Vagina (tissue), 2 donors: ENCODE results near the gene C17orf113. TPM values are rescaled to one million over a fixed set of nuclear protein-coding genes. Genes with fewer than 3 reads are reported as not detected.
"Not testable (repeated sequence)": the region's sequence is repeated elsewhere in the genome, so short reads cannot be mapped to it uniquely, and the experiment has no call there.

ENCODE experiments used
- DNase-seq, 2 donors: peaks; one replicate each; pipeline ENCODE4 v3.0.0-alpha.2; 2017; ENCODE audit errors: extremely low spot score in 2 of 2
- H3K27ac ChIP-seq: fragments of 200-600 bp; sonication (generic); one replicate; pipeline ENCODE4 v1.5.1; 2019
- H3K27me3 ChIP-seq: fragments of 200-600 bp; sonication (generic); one replicate; pipeline ENCODE4 v1.5.1; 2019
- H3K36me3 ChIP-seq, 2 donors: fragments of 200-600 bp; sonication (generic); one replicate each; pipeline ENCODE4 v1.5.1; 2017 to 2019
- H3K4me1 ChIP-seq: fragments of 200-600 bp; sonication (generic); one replicate; pipeline ENCODE4 v1.5.1; 2019
- H3K4me3 ChIP-seq, 2 donors: fragments of 200-600 bp; sonication (generic); 1 replicate in 1 of 2; 2 replicates in 1 of 2; pipeline ENCODE4 v1.5.1; 2016 to 2019
- H3K9me3 ChIP-seq: fragments of 200-600 bp; sonication (generic); one replicate; pipeline ENCODE4 v1.5.1; 2019
- POLR2A ChIP-seq, 2 donors: fragments of 450-650 bp; IDR thresholded peaks; one replicate each; pipeline ENCODE4 v1.6.1; 2017; ENCODE audit warnings: antibody characterized with exemption in 2 of 2, mild to moderate bottlenecking in 2 of 2, moderate library complexity in 2 of 2
- POLR2AphosphoS5 ChIP-seq, 2 donors: sonication (generic); formaldehyde crosslinking; IDR thresholded peaks; one replicate each; pipeline ENCODE4 v1.9.0; 2017; ENCODE audit warnings: antibody characterized with exemption in 2 of 2, mild to moderate bottlenecking in 2 of 2, low read depth in 1 of 2; ENCODE audit not compliant: insufficient read depth in 1 of 2
- intact Hi-C: fragments of 100-400 bp; cut with DNase I; formaldehyde crosslinking; loops from one replicate; pipeline ENCODE4 v1.15.1; 2023
- total RNA-seq: library from RNA; depleted of rRNA; stranded (reverse); fragments of >200 nt; gene quantifications from one replicate; pipeline ENCODE4 v1.2.3, GENCODE V29; 2016
- TF ChIP-seq, protein P1 (sequence below), 3 experiments: fragments of 450-650 bp in 2 of 3; fragments of 200-600 bp in 1 of 3; sonication (generic) in 1 of 3; IDR thresholded peaks; one replicate each; pipeline ENCODE4 v1.5.1; 2017 to 2019; ENCODE audit warnings: antibody characterized with exemption in 3 of 3, mild to moderate bottlenecking in 2 of 3, moderate library complexity in 2 of 3

C17orf113 gene
- total RNA-seq, 1 donor from 2014 or later: 0.49 TPM

- Histone ChIP-seq H3K9me3 (no peaks in the 10 kb centered on the region), H3K4me1 (peaks cover 26% of the 10 kb centered on the region), H3K36me3 (peaks cover 0 to 17% of the 10 kb centered on the region in 2 donors), H3K27me3 (no peaks in the 10 kb centered on the region), H3K4me3 (no peak overlapping the region), H3K27ac (peak overlapping the region; percentile 17)
- intact Hi-C loops: loop anchor here (2.0 kb wide), 1 partner anchor 92 kb away; no protein-coding TSS in a partner anchor
- DNase-seq: no peak
- TF ChIP-seq POLR2AphosphoS5 (IDR thresholded peaks at IDR 0.05; ENCODE audit: insufficient read depth in 1 of 2, low read depth in 1 of 2) (no peak), POLR2A (IDR thresholded peaks at IDR 0.05) (no peak)
- TF ChIP-seq, protein P1, sequence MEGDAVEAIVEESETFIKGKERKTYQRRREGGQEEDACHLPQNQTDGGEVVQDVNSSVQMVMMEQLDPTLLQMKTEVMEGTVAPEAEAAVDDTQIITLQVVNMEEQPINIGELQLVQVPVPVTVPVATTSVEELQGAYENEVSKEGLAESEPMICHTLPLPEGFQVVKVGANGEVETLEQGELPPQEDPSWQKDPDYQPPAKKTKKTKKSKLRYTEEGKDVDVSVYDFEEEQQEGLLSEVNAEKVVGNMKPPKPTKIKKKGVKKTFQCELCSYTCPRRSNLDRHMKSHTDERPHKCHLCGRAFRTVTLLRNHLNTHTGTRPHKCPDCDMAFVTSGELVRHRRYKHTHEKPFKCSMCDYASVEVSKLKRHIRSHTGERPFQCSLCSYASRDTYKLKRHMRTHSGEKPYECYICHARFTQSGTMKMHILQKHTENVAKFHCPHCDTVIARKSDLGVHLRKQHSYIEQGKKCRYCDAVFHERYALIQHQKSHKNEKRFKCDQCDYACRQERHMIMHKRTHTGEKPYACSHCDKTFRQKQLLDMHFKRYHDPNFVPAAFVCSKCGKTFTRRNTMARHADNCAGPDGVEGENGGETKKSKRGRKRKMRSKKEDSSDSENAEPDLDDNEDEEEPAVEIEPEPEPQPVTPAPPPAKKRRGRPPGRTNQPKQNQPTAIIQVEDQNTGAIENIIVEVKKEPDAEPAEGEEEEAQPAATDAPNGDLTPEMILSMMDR (IDR thresholded peaks at IDR 0.05): no peak
Observed at GRCh38 chr17:42025191-42025579, 25.2 kb downstream of the C17orf113 start.

DNA sequence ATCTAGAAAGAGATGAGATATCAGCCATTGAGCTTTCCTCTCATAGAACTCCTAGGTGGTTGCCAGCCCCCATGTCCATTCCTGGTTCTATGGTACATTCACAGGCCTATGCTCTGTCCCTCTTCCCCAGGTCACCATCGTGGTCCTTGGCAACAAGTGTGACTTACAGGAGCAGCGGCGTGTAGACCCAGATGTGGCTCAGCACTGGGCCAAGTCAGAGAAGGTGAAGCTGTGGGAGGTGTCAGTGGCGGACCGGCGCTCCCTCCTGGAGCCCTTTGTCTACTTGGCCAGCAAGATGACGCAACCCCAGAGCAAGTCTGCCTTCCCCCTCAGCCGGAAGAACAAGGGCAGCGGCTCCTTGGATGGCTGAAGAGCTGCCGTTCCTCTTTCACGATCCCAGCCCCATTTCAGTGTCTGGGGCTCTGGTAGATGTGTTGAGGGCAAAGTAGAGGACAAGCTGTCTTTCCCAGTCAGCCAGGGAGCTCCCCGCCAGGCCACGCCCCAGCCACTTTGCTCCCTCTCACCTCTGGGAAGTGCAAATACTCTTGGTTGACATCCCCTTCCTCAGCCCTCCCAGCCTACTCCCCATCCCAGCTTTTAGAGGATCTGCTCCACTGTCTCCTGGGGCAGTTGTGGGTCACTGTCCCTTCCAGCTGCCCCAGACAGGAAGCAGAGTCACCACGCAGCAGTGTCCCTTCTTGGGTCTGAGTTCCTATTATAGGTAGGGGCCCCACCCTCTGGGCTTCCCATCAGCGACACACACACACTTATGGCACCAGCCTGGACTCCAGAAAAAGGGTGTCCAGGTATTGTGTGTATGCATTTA is 26.7 kb downstream of the C17orf113 start:
- Histone ChIP-seq H3K4me3 (no peak overlapping the region), H3K27me3 (no peaks in the 10 kb centered on the region), H3K9me3 (no peaks in the 10 kb centered on the region), H3K36me3 (peaks cover 0 to 17% of the 10 kb centered on the region in 2 donors), H3K4me1 (peaks cover 26% of the 10 kb centered on the region), H3K27ac (peak overlapping the region; percentile 17)
- intact Hi-C loops: loop anchor here (2.0 kb wide), 1 partner anchor 93 kb away; no protein-coding TSS in a partner anchor
- no peak for DNase-seq
- no peak for TF ChIP-seq POLR2A (IDR thresholded peaks at IDR 0.05)
- TF ChIP-seq, protein P1 (IDR thresholded peaks at IDR 0.05): no peak
- TF ChIP-seq POLR2AphosphoS5 (IDR thresholded peaks at IDR 0.05; ENCODE audit: insufficient read depth in 1 of 2, low read depth in 1 of 2): no peak

- H3K27me3 ChIP-seq, DNase-seq, H3K27ac ChIP-seq, H3K9me3 ChIP-seq, intact Hi-C loops: not testable (repeated sequence)
- Histone ChIP-seq H3K36me3 (peaks cover 0 to 17% of the 10 kb centered on the region in 2 donors), H3K4me3 (peak overlapping the region; percentile 74 to 89), H3K4me1 (peaks cover 40% of the 10 kb centered on the region)
Observed at GRCh38 chr17:42020845-42021244, 29.6 kb downstream of the C17orf113 start.

DNA sequence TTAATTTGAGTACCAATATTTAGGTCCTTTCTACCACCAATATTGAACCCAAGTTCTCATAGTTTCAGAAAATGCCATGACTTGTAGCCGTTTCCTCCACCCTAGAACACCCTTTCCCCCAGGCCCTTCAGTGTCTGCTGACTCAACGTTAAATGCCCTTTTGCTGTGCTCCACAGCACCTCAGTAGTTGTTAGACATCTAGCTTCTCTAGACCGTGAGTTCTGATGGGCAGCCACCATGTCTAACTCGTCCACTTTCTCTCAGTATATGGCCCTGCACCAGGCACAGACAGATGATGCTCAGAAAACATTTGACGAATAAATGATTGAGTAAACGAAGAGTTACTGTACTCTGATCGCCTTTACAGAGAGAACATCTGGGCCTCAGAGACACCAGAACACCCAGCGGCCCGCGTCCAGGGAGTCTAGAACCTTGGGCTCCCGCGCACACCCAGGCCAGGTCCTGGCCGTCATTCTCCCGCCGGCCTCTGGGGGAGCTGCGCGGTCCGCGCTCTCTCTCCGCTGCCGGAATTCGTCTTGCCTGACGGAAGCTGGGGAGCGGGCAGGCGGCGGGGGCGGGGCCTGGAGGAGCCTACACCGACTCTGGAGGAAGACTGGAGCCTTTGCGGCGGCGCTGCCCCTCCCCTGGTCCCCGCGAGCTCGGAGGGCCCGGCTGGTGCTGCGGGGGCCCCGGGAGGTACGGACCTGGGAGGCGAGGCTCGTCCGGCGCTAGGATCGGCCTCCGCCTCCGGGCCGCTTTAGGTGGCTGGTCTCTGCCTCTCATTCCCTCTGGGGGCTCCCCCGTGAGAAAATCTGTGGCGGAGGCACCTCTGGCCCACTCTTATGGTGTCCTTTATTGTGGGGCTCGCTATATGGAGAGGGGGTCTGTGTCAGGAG is 30.6 kb downstream of the C17orf113 start, which contains the start of gene NKIRAS2:
Gene NKIRAS2 (plus strand): TSS at position 582 of the 896 bp plus-strand sequence. CDS start 1,488 bp downstream, outside the sequence.
- Histone ChIP-seq H3K9me3 (no peaks in the 10 kb centered on the region), H3K4me3 (peak within 1 kb of the TSS; percentile 74 to 89), H3K4me1 (peaks cover 43% of the 10 kb centered on the region), H3K27ac (peak within 1 kb of the TSS; percentile 91), H3K36me3 (peaks cover 0 to 17% of the 10 kb centered on the region in 2 donors), H3K27me3 (no peaks in the 10 kb centered on the region)
- TF ChIP-seq POLR2AphosphoS5 (IDR thresholded peaks at IDR 0.05; ENCODE audit: insufficient read depth in 1 of 2, low read depth in 1 of 2) (peak; percentile 79 to 96), POLR2A (IDR thresholded peaks at IDR 0.05) (peak in 1 of 2 donors; percentile 30)
- TF ChIP-seq, protein P1 (IDR thresholded peaks at IDR 0.05): peak; percentile 79 to 95 (median 83)
- intact Hi-C loops: loop anchor here (5.0 kb wide), 1 partner anchor 52 kb away; the partner anchor contains the start of gene CNP
- peak in 1 of 2 donors; percentile 91 for DNase-seq

- no peak overlapping the region for H3K4me3 ChIP-seq
- no peaks in the 10 kb centered on the region for H3K27me3 ChIP-seq
- H3K4me1 ChIP-seq: peaks cover 45% of the 10 kb centered on the region
- H3K27ac ChIP-seq: no peak overlapping the region
- TF ChIP-seq POLR2A (IDR thresholded peaks at IDR 0.05) (no peak), POLR2AphosphoS5 (IDR thresholded peaks at IDR 0.05; ENCODE audit: insufficient read depth in 1 of 2, low read depth in 1 of 2) (no peak)
- TF ChIP-seq, protein P1 (IDR thresholded peaks at IDR 0.05): no peak
- intact Hi-C loops: loop anchor here (5.0 kb wide), 1 partner anchor 52 kb away; the partner anchor contains the start of gene CNP
- H3K9me3 ChIP-seq: no peaks in the 10 kb centered on the region
- no peak for DNase-seq
- peaks cover 0 to 17% of the 10 kb centered on the region in 2 donors for H3K36me3 ChIP-seq
Observed at GRCh38 chr17:42018988-42019387, 31.4 kb downstream of the C17orf113 start.
